ENCODE measurements around the gene CD1B.

- TF ChIP-seq, protein P1, sequence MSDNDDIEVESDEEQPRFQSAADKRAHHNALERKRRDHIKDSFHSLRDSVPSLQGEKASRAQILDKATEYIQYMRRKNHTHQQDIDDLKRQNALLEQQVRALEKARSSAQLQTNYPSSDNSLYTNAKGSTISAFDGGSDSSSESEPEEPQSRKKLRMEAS (IDR thresholded peaks at IDR 0.05; ENCODE audit: insufficient read depth, insufficient read length), result no peak
- TF ChIP-seq POLR2AphosphoS5 (IDR thresholded peaks at IDR 0.05; ENCODE audit: insufficient read depth, low read depth, low read length) (no peak), CTCF (IDR thresholded peaks at IDR 0.05; ENCODE audit: extremely low read depth in 1 of 2, insufficient read depth in 1 of 2, low read depth in 1 of 2, low read length in 2 of 2) (no peak)
Observed at GRCh38 chr1:158362482-158362881, 31.2 kb upstream of the CD1B start.

All from endothelial cell of umbilical vein (primary cell).